Stimulated activated CD8-positive, alpha-beta memory T cell treated with anti-CD3 and anti-CD28 coated beads, Interleukin-7, amount 100 ng/mL, for 24 hours (primary cell): ENCODE results near the gene ZSCAN1.
A peak's percentile ranks its signal among the peaks of the same experiment; 100 is the strongest.
"Not testable (repeated sequence)": the region's sequence is repeated elsewhere in the genome, so short reads cannot be mapped to it uniquely, and the experiment has no call there.

Source experiments
- DNase-seq: peaks from one replicate; pipeline ENCODE4 v3.0.0-alpha.2; 2020; ENCODE audit warnings: low read depth

Gene ZSCAN1, protein sequence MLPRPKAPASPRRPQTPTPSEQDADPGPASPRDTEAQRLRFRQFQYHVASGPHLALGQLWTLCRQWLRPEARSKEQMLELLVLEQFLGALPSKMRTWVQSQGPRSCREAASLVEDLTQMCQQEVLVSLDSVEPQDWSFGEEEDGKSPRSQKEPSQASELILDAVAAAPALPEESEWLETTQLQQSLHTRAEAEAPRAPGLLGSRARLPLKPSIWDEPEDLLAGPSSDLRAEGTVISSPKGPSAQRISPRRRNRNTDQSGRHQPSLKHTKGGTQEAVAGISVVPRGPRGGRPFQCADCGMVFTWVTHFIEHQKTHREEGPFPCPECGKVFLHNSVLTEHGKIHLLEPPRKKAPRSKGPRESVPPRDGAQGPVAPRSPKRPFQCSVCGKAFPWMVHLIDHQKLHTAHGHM

DNA sequence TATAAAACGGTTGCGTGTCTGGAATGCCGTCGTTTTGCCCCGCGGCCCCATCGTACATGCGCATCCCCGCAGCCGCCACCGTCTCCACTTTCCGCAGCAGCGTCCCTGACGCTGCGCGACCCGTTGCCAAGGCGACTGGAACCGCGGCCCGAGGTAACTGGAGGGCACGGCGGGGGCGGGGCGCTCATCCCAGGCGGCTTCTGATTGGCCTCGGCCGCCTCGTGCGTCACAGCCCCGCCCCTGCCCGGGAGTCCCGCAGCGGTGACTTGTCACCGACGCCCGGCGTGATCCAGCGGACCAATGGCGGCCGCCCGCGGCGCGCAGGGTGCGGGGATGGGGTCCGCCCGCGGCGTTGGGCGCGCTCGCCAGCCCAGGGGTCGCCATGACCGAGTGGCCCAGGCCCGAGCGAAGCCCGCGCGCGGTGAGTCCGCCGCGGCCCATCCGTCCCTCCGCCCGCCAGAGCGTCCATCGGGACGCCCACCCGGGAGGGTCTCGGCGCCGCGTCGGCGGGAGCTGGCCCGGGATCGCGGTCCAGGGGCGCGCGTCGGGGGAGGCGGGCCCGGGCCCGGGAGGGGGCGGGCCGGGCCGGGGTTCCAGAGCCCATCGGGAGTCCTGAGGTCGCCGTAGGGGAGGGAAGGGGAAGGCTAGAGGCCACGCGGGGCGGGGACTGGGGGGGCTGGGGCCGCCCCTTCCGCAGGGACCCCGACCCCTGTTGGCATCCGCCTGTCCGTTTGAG, at the start of gene ZSCAN1:
Gene ZSCAN1, plus strand, starts transcription at position 285 of the 736 bp plus-strand sequence. CDS start 3,812 bp downstream, outside the sequence.
- DNase-seq: peak; percentile 8

DNA sequence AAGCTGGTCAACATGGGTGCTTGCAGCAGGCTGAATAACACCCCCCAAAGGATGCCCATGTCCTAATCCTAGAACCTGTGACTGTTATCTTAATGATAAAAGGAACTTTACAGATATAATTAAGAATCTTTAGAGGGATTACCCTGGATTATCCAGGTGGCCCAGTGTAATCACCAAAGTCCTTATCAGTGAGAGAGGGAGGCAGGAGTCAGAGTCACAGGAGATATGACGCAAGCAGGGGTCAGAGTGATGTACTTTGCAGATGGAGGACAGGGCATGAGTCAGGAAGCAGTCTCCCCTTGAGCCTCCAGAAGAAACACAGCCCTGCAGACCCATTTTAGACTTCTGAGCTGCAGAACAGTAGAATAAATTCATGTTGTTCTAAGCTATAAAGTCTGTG, 41.0 kb upstream of the ZSCAN1 start:
- DNase-seq: no peak

DNA sequence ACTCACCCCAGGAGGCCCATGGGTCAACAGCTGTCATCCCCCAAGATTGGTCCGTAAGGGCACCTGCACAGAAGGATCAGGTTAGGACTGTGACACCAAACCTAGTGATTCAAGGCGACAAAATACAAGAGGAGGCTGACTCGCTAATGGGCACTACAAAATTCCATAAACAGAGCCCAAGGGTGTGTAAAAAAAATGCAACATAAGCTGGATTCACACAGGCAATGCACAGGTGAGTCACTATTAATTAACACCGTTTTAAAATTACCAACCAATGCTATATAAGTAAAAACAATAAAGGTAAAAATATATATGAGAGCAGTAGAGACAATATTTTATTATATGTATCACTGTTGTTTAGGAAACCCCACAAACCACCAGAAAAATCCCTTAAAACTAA, 33.1 kb upstream of the ZSCAN1 start:
- DNase-seq: no peak

DNA sequence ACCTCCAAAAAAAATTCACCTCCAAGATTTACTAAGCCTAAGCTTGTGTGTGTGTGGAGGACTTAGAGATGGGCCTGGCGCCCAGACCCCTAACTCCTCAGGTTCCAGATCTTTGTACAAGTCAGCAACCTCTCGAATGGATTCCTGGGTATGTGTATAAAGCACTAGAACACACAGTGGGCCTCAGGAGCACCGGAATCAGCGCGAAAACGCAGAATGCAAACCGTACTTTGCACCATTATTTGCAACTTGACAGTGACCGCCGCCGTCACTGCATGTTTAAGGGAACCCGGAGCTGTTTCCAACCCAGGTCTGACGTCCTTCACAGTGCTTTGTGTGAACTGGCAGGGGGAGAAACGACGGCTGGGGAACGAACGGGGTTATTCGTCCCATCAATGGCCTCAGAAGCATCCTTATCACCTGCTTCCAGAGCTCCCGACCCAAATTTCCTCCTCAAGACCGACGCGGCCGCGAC, 31.9 kb upstream of the ZSCAN1 start:
- no peak for DNase-seq

DNA sequence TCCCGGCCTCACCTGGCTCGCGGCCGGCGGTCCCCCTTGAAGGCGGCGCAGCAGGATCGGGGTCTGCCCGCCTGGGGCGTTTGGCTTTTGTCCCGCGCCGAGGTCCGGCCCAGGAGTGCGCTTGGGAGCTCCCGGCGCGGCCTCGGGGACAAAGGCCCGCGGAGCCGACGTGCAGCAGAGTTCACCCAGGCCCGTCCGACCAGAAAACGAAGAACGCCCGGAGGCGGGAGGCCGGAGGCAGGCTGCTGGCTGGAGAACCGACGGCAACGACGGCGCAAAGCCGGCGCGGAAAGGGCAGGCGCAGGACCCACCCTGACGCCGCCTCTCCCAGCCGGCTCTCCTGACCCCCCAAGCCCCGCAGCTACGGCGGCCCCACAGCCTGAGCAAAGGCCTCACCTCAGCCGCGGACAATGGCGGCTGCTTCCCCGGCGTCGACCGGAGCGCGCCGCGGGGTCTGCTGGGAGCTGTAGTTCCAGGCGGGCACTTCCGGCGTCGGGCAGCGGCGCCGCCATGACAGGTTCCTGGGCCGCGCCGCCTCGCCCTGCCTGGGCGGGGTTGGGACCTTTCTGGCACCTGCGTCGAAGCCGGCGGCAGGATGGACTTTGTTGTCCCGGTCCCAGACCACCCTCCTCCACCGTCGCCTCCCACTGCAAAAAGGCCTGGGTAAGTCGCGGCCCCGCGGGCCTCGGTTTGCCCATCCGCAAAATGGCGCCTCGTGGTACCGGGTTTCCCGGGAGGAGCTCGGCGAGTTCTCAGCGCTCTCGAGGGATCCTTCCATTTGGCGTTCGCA, 31.2 kb upstream of the ZSCAN1 start, which contains the start of gene ZNF606:
Gene ZNF606, minus strand, starts transcription at position 437 of the 790 bp plus-strand sequence. CDS start 1,501 bp downstream, outside the sequence.
- peak; percentile 53 for DNase-seq

DNA sequence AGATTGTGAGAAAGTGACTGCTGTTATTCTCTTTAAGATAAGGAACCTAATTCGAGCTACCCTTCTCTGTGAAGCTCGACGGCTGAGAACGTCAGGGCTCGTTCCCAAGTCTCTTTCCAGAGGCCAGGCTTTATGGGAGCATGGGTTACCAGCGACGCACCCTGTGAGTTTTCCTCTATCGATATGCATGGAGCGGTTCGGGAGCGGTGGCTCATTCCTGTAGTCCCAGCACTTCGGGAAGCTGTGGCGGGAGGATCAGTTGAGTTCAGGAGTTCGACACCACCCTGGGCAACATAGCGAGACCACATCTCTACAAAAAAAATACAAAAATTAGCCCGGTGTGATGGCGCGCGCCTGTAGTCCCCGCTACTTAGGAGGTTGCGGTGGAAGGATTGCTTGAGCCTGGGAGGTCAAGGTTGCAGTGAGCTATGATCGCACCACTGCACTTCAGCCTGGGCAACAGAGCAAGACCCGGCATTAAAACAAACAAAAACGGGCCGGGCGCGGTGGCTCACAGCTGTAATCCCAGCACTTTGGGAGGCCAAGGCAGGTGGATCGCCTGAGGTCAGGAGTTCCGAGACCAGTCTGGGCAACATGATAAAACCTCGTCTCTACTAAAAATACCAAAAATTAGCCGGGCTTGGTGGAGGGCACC, 30.5 kb upstream of the ZSCAN1 start:
- no peak for DNase-seq

DNA sequence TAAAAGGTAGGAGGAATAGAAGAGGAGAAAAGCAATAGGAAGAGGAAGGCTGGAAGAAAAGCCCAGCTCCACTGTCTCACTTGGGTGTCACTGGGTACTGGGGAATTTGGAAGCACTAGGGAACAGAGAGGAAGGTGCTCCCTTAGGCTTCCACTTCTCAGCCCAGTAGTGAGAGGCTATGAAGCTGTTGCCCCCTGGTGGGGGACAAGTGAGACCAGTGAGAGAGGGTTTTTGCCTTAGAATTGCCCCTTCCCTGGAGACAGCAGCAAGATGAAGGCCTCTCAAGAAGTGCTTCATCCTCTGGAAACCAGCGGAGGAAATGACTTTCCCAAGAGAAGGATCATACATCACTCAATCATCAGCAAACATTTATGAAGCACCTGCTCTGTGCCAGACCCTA, 26.5 kb upstream of the ZSCAN1 start:
- DNase-seq: no peak

DNA sequence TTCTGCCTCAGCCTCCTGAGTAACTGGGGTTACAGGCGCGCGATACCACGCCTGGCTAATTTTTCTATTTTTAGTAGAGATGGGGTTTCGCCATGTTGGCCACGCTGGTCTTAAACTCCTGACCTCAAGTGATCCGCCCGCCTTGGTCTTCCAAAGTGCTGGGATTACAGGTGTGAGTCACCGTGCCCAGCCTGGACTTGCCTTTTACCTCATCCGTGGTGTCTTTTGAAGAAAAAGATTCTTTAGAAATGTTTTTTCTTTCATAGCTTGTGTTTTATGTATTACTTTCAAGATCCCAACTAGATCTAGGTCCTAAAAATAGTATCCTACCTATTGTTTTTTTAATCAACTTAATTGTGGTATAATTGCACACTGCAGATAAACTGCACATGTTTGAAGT, 24.9 kb upstream of the ZSCAN1 start:
- DNase-seq: not testable (repeated sequence)

DNA sequence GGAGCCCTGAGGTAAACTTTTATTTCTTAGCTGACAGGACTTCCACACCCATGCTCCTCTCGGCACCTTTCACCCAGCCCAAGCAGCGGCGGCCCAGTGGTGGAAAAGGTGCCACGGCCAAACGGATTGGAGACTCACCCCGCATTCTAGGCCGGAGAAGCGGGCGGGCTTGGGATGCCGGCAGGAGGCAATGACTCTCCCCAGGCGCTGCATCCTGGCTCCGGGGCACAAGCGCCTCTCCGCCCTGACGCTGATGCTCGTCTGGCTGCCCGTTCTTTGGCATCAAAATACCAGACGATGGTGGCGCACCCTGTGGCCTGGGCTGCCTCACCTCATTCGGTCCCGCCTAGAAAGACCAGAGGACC, 24.5 kb upstream of the ZSCAN1 start:
- no peak for DNase-seq

DNA sequence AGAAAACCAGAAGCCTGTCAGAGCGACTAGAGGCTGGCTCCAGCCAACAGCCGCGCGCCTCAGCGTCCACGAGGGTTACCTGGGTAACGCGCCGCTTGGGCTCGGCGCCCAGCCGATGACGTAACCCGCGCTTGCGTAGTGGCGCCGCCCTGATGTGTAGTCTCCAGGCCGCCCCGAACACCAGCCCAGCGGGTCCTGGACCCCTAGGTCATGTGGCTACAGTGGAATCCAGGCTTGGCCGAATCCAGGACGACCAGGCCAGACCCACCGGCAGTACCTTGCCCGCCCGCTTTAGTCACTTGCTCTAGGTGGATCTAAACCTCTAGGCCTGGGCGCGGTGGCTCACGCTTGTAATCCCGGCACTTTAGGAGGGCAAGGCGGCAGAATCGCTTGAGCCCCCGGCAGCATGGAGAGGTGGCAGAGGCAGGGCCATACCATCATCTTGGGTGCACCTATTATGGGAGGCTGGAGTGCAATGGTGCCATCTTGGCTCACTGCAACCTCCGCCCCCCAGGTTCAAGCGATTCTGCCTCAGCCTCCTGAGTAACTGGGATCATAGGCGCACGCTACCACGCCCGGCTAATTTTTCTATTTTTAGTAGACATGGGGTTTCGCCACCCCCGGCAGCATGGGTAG, 24.0 kb upstream of the ZSCAN1 start:
- DNase-seq: peak; percentile 18

DNA sequence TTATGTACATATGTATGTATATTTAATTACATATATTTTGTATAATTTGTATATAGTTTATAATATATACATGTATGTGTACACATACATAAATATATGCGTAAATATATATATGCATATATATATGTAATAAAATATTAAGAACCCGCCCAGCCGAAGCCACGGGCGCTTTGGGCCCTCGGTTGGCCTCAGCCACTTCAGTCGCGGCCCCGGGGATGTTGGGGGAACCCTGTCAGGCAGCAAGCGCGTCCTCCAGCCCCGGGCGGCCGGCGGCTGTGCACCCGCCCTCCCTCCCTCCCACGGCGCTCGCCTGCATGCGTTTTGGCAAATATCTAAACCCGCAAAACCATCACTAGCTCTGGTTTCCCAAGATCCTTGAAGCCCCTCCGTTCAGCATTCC, 23.3 kb upstream of the ZSCAN1 start:
- DNase-seq: no peak

DNA sequence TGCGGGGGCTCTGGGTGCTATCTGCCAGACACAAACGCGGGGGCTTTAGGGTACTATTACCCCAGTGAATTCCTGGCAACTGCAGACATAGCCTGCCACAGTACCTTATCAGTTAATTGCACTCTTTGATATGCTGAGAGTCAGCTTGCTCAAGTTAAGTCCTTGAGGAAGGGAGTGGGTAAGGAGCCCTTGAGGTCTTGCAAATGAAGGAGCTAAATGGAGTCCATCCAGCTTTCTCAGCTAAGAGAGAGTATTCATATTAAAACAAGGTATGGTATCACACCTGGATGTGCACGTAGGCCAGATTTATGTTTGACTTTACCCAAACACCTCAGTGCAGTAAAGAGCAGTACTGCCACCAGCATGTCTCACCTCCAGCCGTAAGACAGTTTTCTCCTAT, 19.7 kb upstream of the ZSCAN1 start:
- DNase-seq: no peak

DNA sequence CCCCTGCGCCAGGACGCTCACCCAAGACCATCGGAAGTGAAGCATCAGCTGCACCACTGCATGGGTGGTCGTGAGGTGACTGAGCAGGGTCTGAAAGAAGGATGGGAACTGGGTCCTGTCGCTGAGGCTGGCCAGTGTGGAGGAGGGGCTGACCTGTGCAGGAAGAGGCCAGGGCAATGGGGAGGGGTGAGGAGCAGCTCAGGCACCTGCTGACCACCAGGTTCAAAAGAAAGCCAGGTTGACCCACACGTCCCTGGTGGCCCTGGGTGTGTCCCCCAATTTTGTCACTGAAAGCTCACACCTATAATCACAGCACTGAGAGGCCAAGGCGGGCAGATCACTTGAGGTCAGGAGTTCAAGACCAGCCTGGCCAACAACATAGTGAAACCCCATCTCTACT, 13.7 kb upstream of the ZSCAN1 start:
- no peak for DNase-seq

DNA sequence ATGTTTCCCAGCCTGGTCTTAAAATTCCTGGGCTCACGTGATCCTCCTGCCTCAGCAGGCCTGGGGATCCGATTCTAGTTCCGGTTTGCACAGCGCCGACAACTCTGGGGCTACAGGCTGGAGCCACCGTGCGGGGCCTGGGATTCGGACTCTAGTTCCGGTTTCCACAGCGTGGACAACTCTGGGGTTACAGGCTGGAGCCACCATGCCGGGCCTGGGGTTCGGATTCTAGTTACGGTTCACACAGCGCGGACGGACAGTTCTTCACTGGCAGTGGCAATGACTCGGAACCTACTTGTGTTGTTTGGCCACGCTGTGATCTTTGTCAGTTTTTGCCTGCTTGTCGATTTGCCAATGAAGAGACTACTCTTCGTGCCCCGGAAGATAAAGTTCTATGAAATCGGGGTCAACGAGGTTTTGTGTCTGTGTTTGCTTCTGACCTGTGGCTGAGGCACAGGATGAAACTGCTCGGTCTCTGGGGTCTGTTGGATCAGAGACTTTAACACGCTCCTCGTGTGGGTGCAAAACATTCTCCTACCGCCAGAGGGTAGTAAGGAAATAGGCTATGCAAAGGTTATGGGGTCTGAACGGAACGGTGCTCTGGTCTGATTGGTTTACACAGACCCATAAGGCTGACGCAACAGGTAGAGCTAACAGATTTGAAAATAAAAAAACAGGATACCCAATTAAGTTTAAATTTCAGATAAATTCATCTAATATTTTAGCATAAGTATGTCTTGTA, 12.1 kb upstream of the ZSCAN1 start:
- DNase-seq: no peak

DNA sequence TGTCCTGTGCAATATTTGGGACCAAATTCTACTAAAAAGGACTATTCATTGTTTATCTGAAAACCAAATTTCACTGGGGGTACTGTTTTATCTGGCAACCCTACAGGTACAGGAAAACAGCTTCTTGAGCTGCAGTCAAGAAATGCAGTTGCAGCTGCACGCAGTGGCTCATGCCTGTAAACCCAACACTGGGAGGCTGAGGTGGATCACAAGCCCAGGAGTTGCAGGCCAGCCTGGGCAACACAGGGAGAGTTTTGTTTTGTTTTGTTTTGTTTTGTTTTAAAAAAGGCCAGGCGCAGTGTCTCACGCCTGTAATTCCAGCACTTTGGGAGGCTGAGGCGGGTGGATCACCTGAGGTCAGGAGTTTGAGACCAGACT, 11.6 kb upstream of the ZSCAN1 start:
- DNase-seq: no peak

DNA sequence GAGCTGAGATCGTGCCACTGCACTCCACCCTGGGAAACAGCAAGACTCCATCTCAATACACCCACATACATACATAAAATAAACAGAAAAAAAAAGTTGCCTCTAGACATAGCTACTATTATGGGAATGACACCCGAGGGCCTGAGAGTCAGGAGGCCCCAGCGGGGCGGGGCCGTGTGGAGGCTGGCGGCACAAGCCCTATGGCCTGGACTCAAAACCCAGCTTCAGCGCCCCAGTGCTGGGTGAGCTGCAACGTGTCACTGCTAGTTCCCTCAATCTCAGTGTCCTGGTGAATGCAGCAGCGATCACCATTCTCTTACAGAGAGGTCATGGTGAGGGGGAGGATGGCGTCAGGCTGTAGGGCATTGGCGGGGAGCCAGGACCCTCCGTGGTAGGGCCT, 9.2 kb upstream of the ZSCAN1 start:
- no peak for DNase-seq

DNA sequence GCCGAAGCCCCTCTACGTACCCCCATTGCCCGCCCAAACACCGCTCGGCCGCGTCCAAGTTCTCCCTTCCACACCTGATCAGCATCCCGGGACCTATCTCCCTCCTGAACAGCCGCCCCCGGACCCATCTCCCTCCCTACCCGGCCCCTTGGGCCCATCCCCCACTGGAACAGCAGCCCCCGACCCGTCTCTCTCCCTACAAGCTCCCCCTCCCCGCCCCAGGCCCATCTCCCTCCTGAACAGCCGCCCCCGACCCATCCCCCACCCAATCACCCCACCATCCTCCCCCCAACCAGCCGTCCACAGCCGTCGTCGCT, 610 bp downstream of the ZSCAN1 start:
- no peak for DNase-seq

DNA sequence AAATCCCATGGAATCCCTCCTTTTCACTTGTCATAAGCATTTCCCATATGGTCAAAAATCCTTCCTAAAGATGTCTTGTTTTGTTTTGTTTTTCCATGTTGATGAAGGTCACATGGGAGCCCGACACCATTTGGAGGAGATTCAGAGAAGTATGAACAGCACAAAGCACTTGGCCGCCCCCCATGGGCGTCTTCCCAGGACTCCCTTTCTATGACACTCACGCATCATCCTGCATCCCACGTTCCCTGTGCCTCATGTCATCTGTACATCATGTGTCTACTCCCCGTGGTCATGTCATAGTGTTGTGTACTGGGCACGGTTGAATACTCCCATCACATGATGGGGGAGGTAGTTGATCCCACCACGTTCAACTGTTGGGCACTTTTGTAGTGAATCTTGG, 2.0 kb downstream of the ZSCAN1 start:
- no peak for DNase-seq

DNA sequence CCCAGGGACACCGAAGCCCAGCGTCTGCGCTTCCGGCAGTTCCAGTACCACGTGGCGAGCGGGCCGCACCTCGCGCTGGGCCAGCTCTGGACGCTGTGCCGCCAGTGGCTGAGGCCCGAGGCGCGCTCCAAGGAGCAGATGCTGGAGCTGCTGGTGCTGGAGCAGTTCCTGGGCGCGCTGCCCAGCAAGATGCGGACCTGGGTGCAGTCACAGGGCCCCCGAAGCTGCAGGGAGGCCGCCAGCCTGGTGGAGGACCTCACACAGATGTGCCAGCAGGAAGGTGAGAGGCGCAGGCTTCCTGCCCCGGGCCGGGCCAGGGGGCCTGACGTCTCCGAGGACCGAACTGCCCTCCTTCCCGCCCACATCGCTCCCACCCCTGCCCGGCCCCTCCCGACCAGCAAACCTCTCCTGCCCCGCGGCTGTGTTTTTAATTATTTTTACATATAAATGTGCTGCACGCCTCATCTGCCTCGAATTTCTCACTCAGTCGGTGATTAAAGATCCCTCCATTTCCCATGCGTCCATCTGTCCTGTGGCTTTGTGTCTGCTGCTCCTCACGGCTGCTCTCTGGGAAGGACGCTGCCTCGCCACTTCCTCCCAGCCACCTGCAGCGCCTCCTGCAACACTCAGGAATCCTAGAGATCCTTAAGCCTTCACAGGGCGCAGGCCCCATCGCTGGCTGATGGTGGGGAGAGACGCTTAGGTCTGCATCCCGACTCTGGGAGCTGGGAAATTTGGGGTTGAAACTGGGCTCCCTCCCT, 4.3 kb downstream of the ZSCAN1 start:
- DNase-seq: no peak

DNA sequence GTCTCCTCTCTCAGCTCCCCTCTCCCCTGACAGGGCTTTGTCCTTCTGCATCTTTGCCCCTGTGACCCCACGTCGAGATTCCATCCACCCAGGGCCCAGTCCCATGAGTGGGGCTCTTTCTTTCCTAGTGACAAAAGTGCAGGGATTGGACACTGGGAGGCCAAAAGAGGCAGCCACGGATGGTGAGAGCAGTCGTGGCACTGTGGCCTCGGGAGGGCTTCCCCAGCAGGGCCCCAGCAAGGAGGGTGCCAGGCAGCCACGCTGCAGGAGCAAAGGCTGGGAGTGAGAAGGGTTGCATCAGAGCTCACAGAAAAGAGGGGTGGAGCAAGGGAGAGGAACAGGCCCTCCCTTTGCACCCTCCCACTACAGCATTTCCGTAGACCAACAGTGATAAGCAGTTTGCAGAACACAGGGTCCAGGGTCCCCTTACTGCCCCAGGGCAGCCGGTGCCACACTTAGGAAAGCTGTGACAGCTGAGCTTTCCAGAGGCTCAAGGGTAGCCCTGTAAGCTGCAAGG, 4.9 kb downstream of the ZSCAN1 start:
- no peak for DNase-seq
